Natural killer cell treated with Interleukin-12 subunit alpha and Interleukin-12 subunit beta and Interleukin-15 and Interleukin-18, amount 100 ng/mL, for 72 hours (primary cell): ENCODE data around the gene MRPL28. TPM values are rescaled to one million over a fixed set of nuclear protein-coding genes. Genes with fewer than 3 reads are reported as not detected.
"Not testable (repeated sequence)": the region's sequence is repeated elsewhere in the genome, so short reads cannot be mapped to it uniquely, and the experiment has no call there.

Experiments
- ATAC-seq, 2 donors: fragments of 150-1000 bp; cut with Tn5 transposase in 1 of 2; sonication (Bioruptor Pico), chemical (Tn5 transposase) in 1 of 2; 2 replicates each; pipeline ENCODE4 v1.10.0; 2021
- DNase-seq: peaks from one replicate; pipeline ENCODE4 v3.0.0; 2022; ENCODE audit warnings: low spot score
- H3K27ac Mint-ChIP-seq, 2 donors: 1 replicate in 1 of 2; 2 replicates in 1 of 2; pipeline ENCODE4 v1.8.0; 2022; ENCODE audit warnings: mixed read lengths in 2 of 2, mild to moderate bottlenecking in 1 of 2, moderate library complexity in 1 of 2
- H3K27me3 Mint-ChIP-seq, 2 donors: 1 replicate in 1 of 2; 2 replicates in 1 of 2; pipeline ENCODE4 v1.8.0; 2022; ENCODE audit warnings: mixed read lengths in 2 of 2
- H3K36me3 Mint-ChIP-seq: one replicate; pipeline ENCODE4 v1.8.0; 2022; ENCODE audit warnings: mixed read lengths
- H3K4me1 Mint-ChIP-seq, 2 donors: 1 replicate in 1 of 2; 2 replicates in 1 of 2; pipeline ENCODE4 v1.8.0; 2022; ENCODE audit warnings: low read depth in 2 of 2, mixed read lengths in 2 of 2, mild to moderate bottlenecking in 1 of 2
- H3K4me3 Mint-ChIP-seq: one replicate; pipeline ENCODE4 v1.8.0; 2022; ENCODE audit warnings: mixed read lengths
- H3K9me3 Mint-ChIP-seq: 2 replicates; pipeline ENCODE4 v1.8.0; 2022; ENCODE audit warnings: mixed read lengths
- total RNA-seq, 2 donors: library from RNA; stranded (reverse); gene quantifications; one replicate each; pipeline ENCODE4 v1.2.3, GENCODE V29; 2022

The MRPL28 gene
- total RNA-seq, 2 donors from 2014 or later: 80.6 to 98.6 TPM

DNA sequence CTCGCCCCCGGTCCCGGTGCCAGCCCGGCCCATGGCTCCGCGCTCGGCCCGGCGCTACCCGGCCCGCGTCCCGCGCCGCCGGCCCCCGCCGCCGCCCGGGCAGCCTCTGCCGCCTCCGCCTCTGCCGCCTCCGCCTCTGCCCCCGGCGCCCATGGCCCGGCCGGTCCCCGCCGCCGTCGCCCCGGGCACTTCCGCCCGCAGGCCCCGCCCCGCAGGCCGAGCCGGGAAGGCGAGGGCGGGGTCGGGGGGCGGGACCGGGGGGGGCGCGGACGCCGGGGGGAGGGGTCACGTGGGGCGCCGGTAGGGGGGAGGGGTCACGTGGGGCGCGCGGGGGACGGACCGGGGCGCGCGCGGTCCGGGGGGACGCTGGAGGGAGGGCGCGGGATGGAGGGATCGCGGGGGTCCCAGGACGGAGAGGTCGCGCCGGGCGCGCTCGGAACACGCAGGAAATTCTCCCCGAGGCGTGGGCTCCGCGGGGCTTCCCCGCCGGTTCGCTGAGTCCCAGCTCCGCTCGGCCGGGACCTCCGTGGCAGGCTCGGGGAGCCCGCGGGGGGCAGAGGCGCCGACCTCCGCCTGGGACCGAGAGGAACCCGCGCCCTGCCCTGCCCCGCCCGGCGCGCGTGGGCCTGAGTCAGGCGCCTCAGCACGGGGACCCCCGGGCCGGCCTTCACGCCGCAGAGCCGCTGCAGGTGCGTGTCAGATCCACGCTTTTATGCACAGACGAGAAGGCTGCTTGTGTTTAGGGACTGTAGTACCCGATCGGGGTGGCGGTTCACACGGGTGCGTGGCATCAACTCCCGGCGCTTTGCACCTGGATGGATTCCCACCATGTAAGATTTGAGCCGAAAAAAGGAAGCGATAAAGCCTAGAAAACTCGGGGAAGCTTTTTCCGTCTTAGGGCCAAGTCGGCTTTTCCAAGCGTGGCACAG, 11.7 kb upstream of the MRPL28 start, which contains the start of gene PGAP6:
Gene PGAP6, minus strand, starts transcription at position 190 of the 929 bp plus-strand sequence. Its CDS starts 157 bp downstream, at position 33.
- H3K4me3 Mint-ChIP-seq: peak within 1 kb of the TSS; percentile 71
- H3K27ac Mint-ChIP-seq: peak within 1 kb of the TSS; percentile 58 to 81
- peaks cover 0 to 4% of the 10 kb centered on the region in 2 donors for H3K27me3 Mint-ChIP-seq
- peak; percentile 89 to 93 for ATAC-seq
- peaks cover 12 to 14% of the 10 kb centered on the region in 2 donors for H3K4me1 Mint-ChIP-seq
- H3K36me3 Mint-ChIP-seq: no peaks in the 10 kb centered on the region
- H3K9me3 Mint-ChIP-seq: no peaks in the 10 kb centered on the region
- peak; percentile 84 for DNase-seq

DNA sequence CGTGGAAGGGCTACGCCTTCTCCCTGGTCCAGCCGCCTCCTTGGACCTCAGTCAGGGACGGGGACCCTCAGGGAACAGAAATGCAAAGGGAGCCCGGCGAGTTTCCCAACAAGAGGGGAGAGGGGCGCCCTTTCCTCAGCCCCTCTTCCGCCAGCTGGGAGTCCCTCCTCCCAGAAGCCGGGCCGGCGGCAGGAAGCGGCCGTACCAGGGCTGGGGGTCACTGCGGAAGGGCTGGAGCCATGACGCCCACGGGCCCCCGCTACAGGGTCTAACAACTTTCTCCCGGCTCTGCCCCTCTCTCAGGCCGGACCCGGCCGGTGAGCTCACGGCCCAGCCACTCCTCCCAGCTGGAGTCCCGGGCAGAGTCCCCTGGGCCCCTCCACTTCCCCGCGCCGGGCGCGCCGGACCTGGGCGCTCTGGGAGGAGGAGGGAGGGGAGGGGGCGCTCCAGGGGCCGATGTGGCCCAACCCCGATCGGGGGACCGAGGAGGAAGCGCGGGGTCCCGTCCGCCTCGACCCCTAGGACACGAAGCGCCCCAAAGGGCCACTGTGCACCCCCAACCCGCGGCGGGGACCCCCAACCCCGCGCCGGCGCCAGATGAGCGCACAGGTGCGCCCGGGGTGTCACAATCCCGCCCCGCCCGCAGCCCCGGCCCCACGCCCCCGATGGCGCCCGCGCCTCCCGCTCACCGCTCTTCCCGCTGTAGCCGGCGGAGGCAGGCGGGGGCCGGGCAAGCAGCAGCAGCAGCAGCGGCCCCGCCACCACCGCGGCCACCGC, 10.9 kb upstream of the MRPL28 start:
- no peak for DNase-seq
- peaks cover 12 to 14% of the 10 kb centered on the region in 2 donors for H3K4me1 Mint-ChIP-seq
- peak overlapping the region; percentile 47 for H3K4me3 Mint-ChIP-seq
- no peaks in the 10 kb centered on the region for H3K36me3 Mint-ChIP-seq
- peak; percentile 1 to 55 for ATAC-seq
- H3K9me3 Mint-ChIP-seq: no peaks in the 10 kb centered on the region
- no peak overlapping the region for H3K27ac Mint-ChIP-seq
- peaks cover 0 to 4% of the 10 kb centered on the region in 2 donors for H3K27me3 Mint-ChIP-seq

DNA sequence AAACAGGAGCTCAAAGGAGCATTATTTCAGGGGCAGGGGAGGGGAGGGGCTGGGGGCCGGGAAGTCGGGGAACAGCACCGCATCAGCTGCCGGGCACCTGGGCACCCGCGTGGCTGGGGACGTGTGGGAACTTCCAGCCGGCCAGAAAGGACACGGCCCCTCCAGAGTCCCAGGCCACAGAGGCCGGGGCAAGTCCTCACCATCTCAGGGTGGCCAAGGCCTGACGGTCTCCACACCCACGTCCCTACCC, 10.3 kb upstream of the MRPL28 start:
- Mint-ChIP-seq H3K27ac (no peak overlapping the region), H3K9me3 (no peaks in the 10 kb centered on the region), H3K27me3 (peaks cover 0 to 4% of the 10 kb centered on the region in 2 donors), H3K36me3 (no peaks in the 10 kb centered on the region), H3K4me3 (peak overlapping the region; percentile 47), H3K4me1 (peaks cover 12 to 14% of the 10 kb centered on the region in 2 donors)
- DNase-seq (no peak), ATAC-seq (no peak)

DNA sequence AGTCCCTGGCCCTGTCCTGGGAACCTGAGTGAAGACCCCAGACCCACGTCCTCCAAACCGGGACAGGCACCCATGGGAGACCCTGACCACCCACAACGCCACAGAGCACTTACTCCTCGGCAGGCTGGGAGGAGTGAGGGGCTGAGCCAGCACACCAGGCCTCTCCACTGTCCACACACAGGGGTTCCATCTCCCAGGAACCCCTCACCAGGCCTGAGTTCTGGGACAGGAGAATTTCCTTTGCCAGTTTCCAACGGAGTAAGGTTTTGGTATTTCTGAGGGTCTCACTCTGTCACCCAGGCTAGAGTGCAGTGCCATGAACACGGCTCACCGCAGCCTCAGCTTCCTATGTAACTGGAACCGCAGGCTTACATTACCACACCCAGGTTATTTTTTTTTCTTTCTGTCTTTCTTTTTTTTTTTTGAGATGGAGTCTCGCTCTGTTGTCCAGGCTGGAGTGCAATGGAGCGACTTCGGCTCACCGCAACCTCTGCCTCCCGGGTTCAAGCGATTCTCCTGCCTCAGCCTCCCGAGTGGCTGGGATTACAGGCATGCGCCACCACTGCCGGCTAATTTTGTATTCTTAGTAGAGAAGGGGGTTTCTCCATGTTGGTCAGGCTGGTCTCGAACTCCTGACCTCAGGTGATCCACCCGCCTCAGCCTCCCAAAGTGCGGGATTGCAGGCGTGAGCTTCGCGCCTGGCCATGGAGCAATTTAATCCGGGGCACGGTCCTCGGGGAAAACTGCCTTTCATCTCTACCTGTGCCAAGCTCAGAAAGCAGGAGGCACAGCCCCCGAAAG, 9.8 kb upstream of the MRPL28 start:
- Mint-ChIP-seq H3K36me3 (no peaks in the 10 kb centered on the region), H3K4me3 (peak overlapping the region; percentile 47), H3K4me1 (peaks cover 12 to 14% of the 10 kb centered on the region in 2 donors), H3K27ac (no peak overlapping the region), H3K27me3 (peaks cover 0 to 4% of the 10 kb centered on the region in 2 donors), H3K9me3 (no peaks in the 10 kb centered on the region)
- ATAC-seq: no peak
- no peak for DNase-seq

DNA sequence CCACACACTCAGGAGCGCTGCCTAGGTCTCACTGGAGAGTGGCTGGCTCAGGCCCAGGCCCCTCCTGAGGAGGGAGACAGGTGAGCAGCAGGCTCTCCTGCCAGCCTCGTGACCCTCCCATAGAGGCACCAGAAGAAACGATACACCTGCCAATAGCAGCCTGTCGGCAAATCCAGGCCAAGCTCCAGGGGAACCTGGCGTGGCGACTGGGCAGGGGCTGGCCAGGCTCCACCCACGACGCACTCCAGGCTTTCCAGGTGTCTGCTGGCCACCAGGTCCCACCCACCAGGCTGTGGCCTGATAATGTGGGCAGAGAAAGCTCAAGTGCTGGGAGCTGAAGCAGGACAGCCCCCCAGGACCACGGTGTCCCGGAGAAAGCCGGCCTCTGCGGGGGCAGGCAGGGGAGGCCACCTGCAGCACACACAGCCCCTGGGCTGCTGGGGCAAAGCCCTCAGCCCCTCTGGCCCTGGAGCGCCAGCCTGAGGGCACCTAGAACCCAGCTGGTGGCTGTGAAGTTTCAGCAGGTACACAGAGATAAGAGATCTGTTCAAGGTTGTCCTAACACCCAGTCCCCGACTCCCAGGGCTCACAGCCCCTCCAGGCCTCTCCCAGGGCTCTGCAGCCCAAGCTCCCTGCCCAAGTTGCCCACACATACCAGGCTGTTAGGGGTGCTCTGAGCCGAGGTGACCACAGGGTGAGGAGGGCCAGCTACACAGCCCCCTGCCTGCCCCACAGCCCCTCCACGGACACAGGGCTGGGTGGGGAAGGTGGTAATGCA, 9.0 kb upstream of the MRPL28 start:
- H3K4me1 Mint-ChIP-seq: peaks cover 12 to 14% of the 10 kb centered on the region in 2 donors
- no peak overlapping the region for H3K27ac Mint-ChIP-seq
- H3K36me3 Mint-ChIP-seq: no peaks in the 10 kb centered on the region
- H3K27me3 Mint-ChIP-seq: peaks cover 0 to 4% of the 10 kb centered on the region in 2 donors
- ATAC-seq (no peak), DNase-seq (no peak)
- no peak overlapping the region for H3K4me3 Mint-ChIP-seq
- no peaks in the 10 kb centered on the region for H3K9me3 Mint-ChIP-seq

DNA sequence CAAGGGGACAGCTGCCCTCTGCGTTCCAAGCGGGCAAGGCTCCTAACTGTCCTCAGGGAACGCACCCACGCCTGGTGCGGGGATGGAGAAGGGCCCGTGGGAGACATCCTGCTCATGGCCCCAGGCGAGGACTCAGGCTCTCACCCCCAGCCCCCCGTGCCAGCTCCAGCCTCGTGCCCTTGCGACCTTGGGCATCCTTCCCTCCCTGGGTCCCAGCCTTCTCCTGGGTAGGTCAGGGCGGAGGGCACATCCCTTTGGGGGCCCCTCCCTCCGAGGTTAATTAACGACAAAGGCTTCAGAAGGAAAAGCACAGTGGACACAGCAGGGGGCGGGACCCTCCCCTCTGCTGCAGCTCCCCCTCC, 8.5 kb upstream of the MRPL28 start:
- Mint-ChIP-seq H3K9me3 (no peaks in the 10 kb centered on the region), H3K27ac (no peak overlapping the region), H3K4me3 (no peak overlapping the region), H3K36me3 (no peaks in the 10 kb centered on the region), H3K27me3 (peaks cover 0 to 4% of the 10 kb centered on the region in 2 donors), H3K4me1 (peaks cover 12 to 14% of the 10 kb centered on the region in 2 donors)
- no peak for DNase-seq
- no peak for ATAC-seq

DNA sequence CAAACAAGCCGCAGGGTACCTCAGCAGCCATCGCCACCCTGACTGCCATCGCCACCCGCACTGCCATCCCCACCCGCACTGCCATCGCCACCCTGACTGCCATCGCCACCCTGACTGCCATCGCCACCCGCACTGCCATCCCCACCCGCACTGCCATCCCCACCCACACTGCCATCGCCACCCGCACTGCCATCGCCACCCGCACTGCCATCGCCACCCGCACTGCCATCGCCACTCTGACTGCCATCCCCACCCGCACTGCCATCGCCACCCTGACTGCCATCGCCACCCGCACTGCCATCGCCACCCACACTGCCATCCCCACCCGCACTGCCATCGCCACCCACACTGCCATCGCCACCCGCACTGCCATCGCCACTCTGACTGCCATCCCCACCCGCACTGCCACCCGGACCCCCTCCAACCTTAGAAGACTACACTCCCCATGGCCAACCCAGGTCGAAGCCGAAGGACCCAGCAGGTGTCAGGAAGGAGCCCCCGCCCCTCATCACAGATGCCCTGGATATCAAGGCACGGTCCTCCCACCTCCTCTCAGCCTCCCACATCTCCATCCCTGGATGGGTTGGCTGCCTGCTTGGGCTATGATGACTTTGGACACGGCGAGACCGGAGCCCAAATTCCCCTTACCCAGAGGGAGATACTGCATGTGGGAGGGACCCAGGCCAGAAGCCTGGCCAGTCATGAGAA, 7.9 kb upstream of the MRPL28 start:
- not testable (repeated sequence) for H3K27me3 Mint-ChIP-seq, DNase-seq, ATAC-seq, H3K36me3 Mint-ChIP-seq, H3K9me3 Mint-ChIP-seq, H3K27ac Mint-ChIP-seq, H3K4me3 Mint-ChIP-seq
- peaks cover 8 to 10% of the 10 kb centered on the region in 2 donors for H3K4me1 Mint-ChIP-seq

DNA sequence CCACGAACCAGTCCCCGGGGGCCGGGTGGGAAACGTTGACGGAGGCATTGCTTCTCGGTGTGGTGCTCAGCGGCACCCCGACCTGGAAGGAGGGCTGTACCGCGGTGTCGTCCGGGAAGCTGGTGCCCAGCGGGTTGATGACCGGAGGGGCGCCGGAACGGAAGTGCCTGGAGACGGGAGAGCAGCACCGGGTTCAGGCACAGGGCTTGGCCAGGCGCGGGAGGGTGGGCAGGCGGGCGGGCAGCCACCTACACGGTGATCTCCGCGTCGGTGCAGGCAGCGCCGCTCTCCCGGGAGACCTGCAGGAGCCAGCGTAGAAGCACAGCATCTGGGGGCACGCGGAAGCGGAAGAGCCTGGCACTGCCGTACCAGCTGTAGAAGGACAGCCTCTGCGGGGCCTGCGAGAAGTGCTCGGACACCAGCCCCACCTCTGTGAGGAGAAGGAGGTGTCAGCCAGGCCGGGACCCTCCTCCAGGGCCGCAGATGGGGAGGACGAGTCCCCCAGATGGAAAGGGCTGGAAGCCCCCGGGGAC, 7.1 kb upstream of the MRPL28 start:
- Mint-ChIP-seq H3K4me3 (no peak overlapping the region), H3K9me3 (no peaks in the 10 kb centered on the region), H3K27ac (no peak overlapping the region), H3K27me3 (no peaks in the 10 kb centered on the region), H3K36me3 (no peaks in the 10 kb centered on the region), H3K4me1 (peaks cover 4 to 6% of the 10 kb centered on the region in 2 donors)
- ATAC-seq (no peak), DNase-seq (no peak)

DNA sequence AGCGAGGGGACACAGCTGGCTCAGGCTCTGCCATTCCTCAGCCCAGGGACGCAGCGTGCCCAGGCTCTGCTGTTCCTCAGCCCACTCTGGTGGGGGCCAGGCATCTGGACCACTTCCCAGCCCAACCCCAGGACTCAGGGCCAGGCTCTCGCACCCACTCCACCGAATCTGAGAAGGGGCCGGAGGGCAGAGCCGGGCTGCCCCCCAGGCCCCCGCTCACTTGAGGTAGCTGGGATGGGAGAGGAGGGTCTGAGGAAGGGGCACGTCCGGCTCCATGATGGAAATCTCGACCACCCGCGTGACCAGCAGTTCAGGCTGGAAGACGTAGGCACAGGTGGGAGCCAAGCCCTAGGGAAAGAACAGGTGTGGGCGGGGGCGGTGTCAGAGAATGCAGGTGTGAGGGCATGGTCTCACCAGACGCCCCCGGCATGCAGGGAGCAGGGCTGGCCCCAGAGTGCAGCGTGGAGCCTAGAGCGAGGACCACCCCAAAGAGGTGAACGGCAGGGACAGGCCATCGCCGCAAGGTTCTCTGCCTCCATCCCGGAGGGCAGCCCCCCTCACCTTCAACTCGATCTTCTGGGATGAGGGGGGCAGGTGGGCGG, 6.6 kb upstream of the MRPL28 start:
- H3K27ac Mint-ChIP-seq: no peak overlapping the region
- DNase-seq: no peak
- no peaks in the 10 kb centered on the region for H3K27me3 Mint-ChIP-seq

DNA sequence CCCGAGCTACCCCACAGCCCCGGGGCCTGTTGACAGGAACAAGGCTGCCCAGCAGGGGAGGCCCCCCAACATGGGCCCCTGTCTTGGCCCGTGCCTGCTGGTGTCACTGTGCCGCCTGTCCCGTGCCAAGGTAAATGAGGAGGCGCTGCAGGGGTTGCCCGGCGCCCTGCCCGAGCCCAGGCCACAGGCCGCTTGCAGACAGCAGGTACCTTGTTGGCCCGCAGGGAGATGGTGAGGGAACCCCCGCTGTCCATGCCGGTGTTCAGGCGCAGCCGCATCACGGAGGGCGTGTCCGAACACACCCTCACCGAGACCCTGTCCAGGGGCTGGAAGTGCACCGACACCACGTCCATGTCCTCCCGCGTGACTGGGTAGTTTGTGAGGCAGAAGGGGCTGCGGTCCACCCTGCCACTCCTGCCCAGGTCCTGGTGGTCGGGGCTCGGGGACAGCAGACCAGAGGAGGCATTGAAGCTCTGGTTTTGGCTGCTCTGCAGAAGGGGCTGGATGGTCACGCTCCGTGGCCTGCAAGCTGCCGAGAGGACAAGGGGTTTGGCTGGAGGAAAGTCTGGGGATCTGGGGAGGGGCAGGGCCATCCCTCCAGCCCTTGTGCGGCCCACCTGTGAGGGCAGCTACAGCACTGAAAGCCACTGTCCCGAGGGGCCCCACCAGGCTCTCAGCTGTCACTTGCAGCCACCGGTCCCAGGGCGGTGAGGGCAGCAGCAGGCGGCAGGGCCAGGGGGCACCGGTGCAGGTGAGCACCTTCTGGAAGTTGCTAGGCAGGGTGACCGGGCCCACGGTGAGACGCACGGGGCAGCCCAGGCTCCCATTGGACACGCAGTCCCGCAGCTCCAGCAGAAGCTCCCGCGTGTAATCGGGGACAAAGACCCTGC, 5.8 kb upstream of the MRPL28 start:
- DNase-seq: no peak
- Mint-ChIP-seq H3K27me3 (no peaks in the 10 kb centered on the region), H3K36me3 (no peaks in the 10 kb centered on the region), H3K4me1 (peaks cover 4 to 6% of the 10 kb centered on the region in 2 donors), H3K9me3 (no peaks in the 10 kb centered on the region), H3K27ac (no peak overlapping the region), H3K4me3 (no peak overlapping the region)
- no peak for ATAC-seq

More for the DNA sequence above, 6.6 kb upstream of the MRPL28 start:
- H3K4me3 Mint-ChIP-seq: no peak overlapping the region
- H3K9me3 Mint-ChIP-seq: no peaks in the 10 kb centered on the region
- ATAC-seq: no peak
- no peaks in the 10 kb centered on the region for H3K36me3 Mint-ChIP-seq
- H3K4me1 Mint-ChIP-seq: peaks cover 4 to 6% of the 10 kb centered on the region in 2 donors

DNA sequence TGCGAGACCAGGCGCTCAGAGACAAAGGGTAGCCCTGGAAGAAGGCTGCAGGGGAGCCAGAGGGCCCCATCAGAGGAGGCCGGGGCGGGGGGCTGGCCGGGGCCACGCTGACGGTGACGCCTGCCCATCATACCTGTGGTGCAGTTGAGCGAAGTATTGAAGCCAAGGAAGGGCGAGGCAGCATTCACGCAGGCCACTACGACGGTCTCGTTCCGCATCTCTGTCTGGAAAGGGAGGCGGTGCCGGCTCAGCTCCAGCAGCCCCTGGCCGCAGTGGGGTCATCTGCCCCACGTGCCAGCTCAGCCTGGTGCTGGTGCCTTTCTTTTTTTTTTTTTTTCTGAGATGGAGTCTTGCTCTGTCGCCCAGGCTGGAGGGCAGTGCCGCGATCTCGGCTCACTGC, 4.9 kb upstream of the MRPL28 start:
- Mint-ChIP-seq H3K27me3 (no peaks in the 10 kb centered on the region), H3K36me3 (no peaks in the 10 kb centered on the region), H3K9me3 (no peaks in the 10 kb centered on the region), H3K4me1 (peaks cover 7 to 10% of the 10 kb centered on the region in 2 donors), H3K4me3 (no peak overlapping the region), H3K27ac (no peak overlapping the region)
- DNase-seq: no peak
- no peak for ATAC-seq
